Mammary epithelial cell (primary cell): ENCODE measurements around the gene SLC35B1.

Experiments used
- EZH2 ChIP-seq: IDR thresholded peaks from 2 replicates; pipeline ENCODE4 v1.6.1; 2012; ENCODE audit warnings: low read length, inconsistent platforms, borderline replicate concordance
- TF ChIP-seq, protein P1 (sequence below), 2 donors: IDR thresholded peaks in 1 of 2; conservative IDR thresholded peaks in 1 of 2; 2 replicates each; pipeline ENCODE4 v1.5.1; 2011 to 2012; ENCODE audit warnings: inconsistent platforms in 2 of 2, low read length in 2 of 2, mild to moderate bottlenecking in 2 of 2, control low read depth in 1 of 2, low read depth in 1 of 2; ENCODE audit not compliant: insufficient read depth in 1 of 2; ENCODE audit errors: extremely low read depth in 1 of 2

DNA sequence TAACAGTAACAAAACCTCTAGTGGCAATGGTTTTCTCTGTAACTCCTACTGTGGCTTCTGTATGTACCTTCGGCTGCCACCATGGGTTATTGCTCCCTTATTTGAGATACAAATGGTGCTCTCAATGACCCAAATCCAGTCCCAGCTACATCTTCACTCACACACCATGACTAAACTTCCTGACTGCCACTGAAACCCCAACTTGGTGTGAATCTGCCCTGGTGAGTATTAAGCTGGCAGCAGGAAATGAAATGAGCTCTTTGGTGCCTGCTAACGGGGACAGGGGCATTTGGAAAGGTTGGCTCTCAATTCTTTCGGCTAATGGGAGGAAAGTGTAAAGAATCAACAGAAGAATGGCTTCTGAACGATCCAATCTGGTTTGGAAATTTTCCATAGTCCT is 7.5 kb upstream of the SLC35B1 start:
- TF ChIP-seq, protein P1, sequence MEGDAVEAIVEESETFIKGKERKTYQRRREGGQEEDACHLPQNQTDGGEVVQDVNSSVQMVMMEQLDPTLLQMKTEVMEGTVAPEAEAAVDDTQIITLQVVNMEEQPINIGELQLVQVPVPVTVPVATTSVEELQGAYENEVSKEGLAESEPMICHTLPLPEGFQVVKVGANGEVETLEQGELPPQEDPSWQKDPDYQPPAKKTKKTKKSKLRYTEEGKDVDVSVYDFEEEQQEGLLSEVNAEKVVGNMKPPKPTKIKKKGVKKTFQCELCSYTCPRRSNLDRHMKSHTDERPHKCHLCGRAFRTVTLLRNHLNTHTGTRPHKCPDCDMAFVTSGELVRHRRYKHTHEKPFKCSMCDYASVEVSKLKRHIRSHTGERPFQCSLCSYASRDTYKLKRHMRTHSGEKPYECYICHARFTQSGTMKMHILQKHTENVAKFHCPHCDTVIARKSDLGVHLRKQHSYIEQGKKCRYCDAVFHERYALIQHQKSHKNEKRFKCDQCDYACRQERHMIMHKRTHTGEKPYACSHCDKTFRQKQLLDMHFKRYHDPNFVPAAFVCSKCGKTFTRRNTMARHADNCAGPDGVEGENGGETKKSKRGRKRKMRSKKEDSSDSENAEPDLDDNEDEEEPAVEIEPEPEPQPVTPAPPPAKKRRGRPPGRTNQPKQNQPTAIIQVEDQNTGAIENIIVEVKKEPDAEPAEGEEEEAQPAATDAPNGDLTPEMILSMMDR (conservative IDR thresholded peaks at IDR 0.05 in 1 of 2, IDR thresholded peaks at IDR 0.05 in 1 of 2; ENCODE audit: extremely low read depth in 1 of 2, insufficient read depth in 1 of 2, low read depth in 1 of 2, low read length in 2 of 2): no peak
- TF ChIP-seq EZH2: no peak
